ENCODE data around the gene ELP5. TPM values are rescaled to one million over a fixed set of nuclear protein-coding genes. Genes with fewer than 3 reads are reported as not detected.

Gene ELP5
- total RNA-seq, result 11.0 and 16.7 TPM in 2 replicates

GRCh38 chr17:7252176-7253043, at the start of gene ELP5:
Gene ELP5 (plus strand): TSS chr17:7252215. CDS start chr17:7252551, 336 bp downstream.

GRCh38 chr17:7219812-7220592, 32.0 kb upstream of the ELP5 start, which contains the start of the genes ACADVL and DLG4:
Gene ACADVL (plus strand): TSS chr17:7219938. CDS start chr17:7219985, 47 bp downstream.
Gene DLG4 (minus strand): TSS chr17:7219836.

GRCh38 chr17:7234083-7234951, 17.7 kb upstream of the ELP5 start, which contains the start of gene DVL2:
Gene DVL2 (minus strand): TSS chr17:7234517. CDS start chr17:7234262, 255 bp downstream.

GRCh38 chr17:7239091-7240027, 12.7 kb upstream of the ELP5 start, which contains the start of gene PHF23:
Gene PHF23 (minus strand): TSS chr17:7239457. CDS start chr17:7239279, 178 bp downstream.

GRCh38 chr17:7241783-7242716, 10.0 kb upstream of the ELP5 start, which contains the start of gene GABARAP:
Gene GABARAP (minus strand): TSS chr17:7242449. CDS start chr17:7242330, 119 bp downstream.

GRCh38 chr17:7251661-7252175, 297 bp upstream of the ELP5 start, which contains the start of gene CTDNEP1:
Gene CTDNEP1 (minus strand): TSS chr17:7251734. CDS start chr17:7251296, 438 bp downstream.

GRCh38 chr17:7262192-7262934, 10.3 kb downstream of the ELP5 start, which contains the start of gene CLDN7:
Gene CLDN7 (minus strand): TSS chr17:7262478. CDS start chr17:7262043, 435 bp downstream.

GRCh38 chr17:7281074-7281952, 29.3 kb downstream of the ELP5 start, which contains the start of gene SLC2A4:
Gene SLC2A4 (plus strand): TSS chr17:7281718. CDS start chr17:7281935, 217 bp downstream.

GRCh38 chr17:7294614-7295153, 42.7 kb downstream of the ELP5 start, which contains the start of gene YBX2:
Gene YBX2 (minus strand): TSS chr17:7294639. CDS start chr17:7294500, 139 bp downstream.

GRCh38 chr17:7306911-7307685, 55.1 kb downstream of the ELP5 start, which contains the start of gene EIF5A:
Gene EIF5A (plus strand): TSS chr17:7307628. CDS start chr17:7309636, 2,008 bp downstream.

Other genes with a start within 250 kb of the ELP5 start
- gene RNASEK, start 239.6 kb upstream of the ELP5 start, total RNA-seq, result 15.7 and 46.3 TPM in 2 replicates
- not detected in 2 replicates for gene BCL6B, start 229.2 kb upstream of the ELP5 start, total RNA-seq
- gene SLC16A13, start 216.2 kb upstream of the ELP5 start, total RNA-seq, result 1.4 and 3.0 TPM in 2 replicates
- 0.07 TPM in 1 of 2 replicates, not detected in the other for gene SLC16A11, start 208.1 kb upstream of the ELP5 start, total RNA-seq
- not detected in 2 replicates for gene CLEC10A, start 172.0 kb upstream of the ELP5 start, total RNA-seq
- not detected in 2 replicates for gene ASGR2, start 137.4 kb upstream of the ELP5 start, total RNA-seq
- 0.07 TPM in 1 of 2 replicates, not detected in the other for gene ASGR1, start 72.8 kb upstream of the ELP5 start, total RNA-seq
- gene DLG4, start 32.4 kb upstream of the ELP5 start, total RNA-seq, result 1.0 and 9.3 TPM in 2 replicates
- gene ACADVL, start 32.3 kb upstream of the ELP5 start, total RNA-seq, result 172 and 221 TPM in 2 replicates
- gene DVL2, start 17.7 kb upstream of the ELP5 start, total RNA-seq, result 62.4 and 66.6 TPM in 2 replicates
- gene PHF23, start 12.8 kb upstream of the ELP5 start, total RNA-seq, result 27.0 and 32.2 TPM in 2 replicates
- 57.8 and 81.4 TPM in 2 replicates for gene GABARAP, start 9.8 kb upstream of the ELP5 start, total RNA-seq
- gene CTDNEP1, start 481 bp upstream of the ELP5 start, total RNA-seq, result 26.3 and 49.0 TPM in 2 replicates
- gene CLDN7, start 10.3 kb downstream of the ELP5 start, total RNA-seq, result 453 and 573 TPM in 2 replicates
- gene SLC2A4, start 29.5 kb downstream of the ELP5 start, total RNA-seq, result under 0.01 and 0.14 TPM in 2 replicates
- 0.34 and 1.1 TPM in 2 replicates for gene YBX2, start 42.4 kb downstream of the ELP5 start, total RNA-seq
- 435 and 611 TPM in 2 replicates for gene EIF5A, start 55.4 kb downstream of the ELP5 start, total RNA-seq
- gene GPS2, start 63.1 kb downstream of the ELP5 start, total RNA-seq, result 29.4 and 30.4 TPM in 2 replicates
- gene NEURL4, start 77.1 kb downstream of the ELP5 start, total RNA-seq, result 15.7 and 22.5 TPM in 2 replicates
- 0.34 and 0.71 TPM in 2 replicates for gene ACAP1, start 84.3 kb downstream of the ELP5 start, total RNA-seq
- 7.2 and 21.0 TPM in 2 replicates for gene KCTD11, start 99.9 kb downstream of the ELP5 start, total RNA-seq
- not detected in 2 replicates for gene TMEM95, start 102.9 kb downstream of the ELP5 start, total RNA-seq
- gene TNK1, start 128.9 kb downstream of the ELP5 start, total RNA-seq, result 5.8 and 10.6 TPM in 2 replicates
- gene PLSCR3, start 142.3 kb downstream of the ELP5 start, total RNA-seq, result 12.6 and 28.2 TPM in 2 replicates
- 26.6 and 88.9 TPM in 2 replicates for gene TMEM256, start 151.9 kb downstream of the ELP5 start, total RNA-seq
- 1.4 and 6.1 TPM in 2 replicates for gene NLGN2, start 155.6 kb downstream of the ELP5 start, total RNA-seq
- gene SPEM1, start 168.1 kb downstream of the ELP5 start, total RNA-seq, result not detected in 2 replicates
- gene SPEM2, start 173.4 kb downstream of the ELP5 start, total RNA-seq, result not detected in 2 replicates
- gene SPEM3, start 176.6 kb downstream of the ELP5 start, total RNA-seq, result not detected in 2 replicates
- gene TMEM102, start 183.2 kb downstream of the ELP5 start, total RNA-seq, result 10.3 and 10.7 TPM in 2 replicates
- 19.1 and 44.3 TPM in 2 replicates for gene FGF11, start 187.3 kb downstream of the ELP5 start, total RNA-seq
- gene CHRNB1, start 192.8 kb downstream of the ELP5 start, total RNA-seq, result 7.6 and 14.7 TPM in 2 replicates
- gene ZBTB4, start 227.4 kb downstream of the ELP5 start, total RNA-seq, result 17.4 and 37.4 TPM in 2 replicates
- gene SLC35G6, start 229.2 kb downstream of the ELP5 start, total RNA-seq, result not detected in 2 replicates
- 75.9 and 140 TPM in 2 replicates for gene POLR2A, start 232.2 kb downstream of the ELP5 start, total RNA-seq

Measured in nasal cavity respiratory epithelium epithelial cell of viscerocranial mucosa (primary cell).